Loucy (cell line): ENCODE measurements around the gene ASXL1.

Experiments used
- CTCF ChIP-seq: fragments of 200-600 bp; sonication (generic); conservative IDR thresholded peaks from 2 replicates; pipeline ENCODE4 v1.5.1; 2014; ENCODE audit warnings: mild to moderate bottlenecking, antibody characterized with exemption, low read length
- EZH2phosphoT487 ChIP-seq: fragments of 200-600 bp; IDR thresholded peaks from 2 replicates; pipeline ENCODE4 v1.6.1; 2018; ENCODE audit warnings: antibody characterized with exemption, mild to moderate bottlenecking, moderate library complexity, borderline replicate concordance

GRCh38 chr20:32391003-32391402 lies 32.9 kb downstream of the ASXL1 start:
- TF ChIP-seq CTCF (no peak), EZH2phosphoT487 (no peak)
